HUES48 (cell line): ENCODE results near the gene TMEM178B.

ENCODE experiments used
- H3K27ac ChIP-seq: one replicate; pipeline ENCODE4 v1.7.0; 2013; ENCODE audit warnings: low read depth, low read length, inconsistent platforms
- H3K27me3 ChIP-seq: 2 replicates; pipeline ENCODE4 v1.6.1; 2013; ENCODE audit warnings: mild to moderate bottlenecking, low read length; ENCODE audit not compliant: control insufficient read depth, insufficient read depth
- H3K36me3 ChIP-seq: 2 replicates; pipeline ENCODE4 v1.6.1; 2013; ENCODE audit warnings: low read length; ENCODE audit not compliant: control insufficient read depth, insufficient read depth
- H3K4me1 ChIP-seq: 2 replicates; pipeline ENCODE4 v1.6.1; 2013; ENCODE audit warnings: mild to moderate bottlenecking, low read length; ENCODE audit not compliant: control insufficient read depth, insufficient read depth
- H3K4me3 ChIP-seq: 2 replicates; pipeline ENCODE4 v1.5.1; 2013; ENCODE audit warnings: mild to moderate bottlenecking, low read depth, low read length
- H3K9ac ChIP-seq: 2 replicates; pipeline ENCODE4 v1.6.1; 2013; ENCODE audit warnings: mild to moderate bottlenecking, low read depth, low read length, moderate library complexity
- H3K9me3 ChIP-seq: 2 replicates; pipeline ENCODE4 v1.6.1; 2013; ENCODE audit warnings: low read length; ENCODE audit not compliant: control insufficient read depth, insufficient read depth

The TMEM178B gene

GRCh38 chr7:141455723-141456122 lies 381.9 kb downstream of the TMEM178B start:
- H3K27me3 ChIP-seq, result no peaks in the 10 kb centered on the region
- H3K27ac ChIP-seq, result no peak overlapping the region
- no peak overlapping the region for H3K9ac ChIP-seq
- H3K4me1 ChIP-seq, result no peaks in the 10 kb centered on the region
- H3K9me3 ChIP-seq, result no peaks in the 10 kb centered on the region
- H3K36me3 ChIP-seq, result no peaks in the 10 kb centered on the region
- H3K4me3 ChIP-seq, result no peak overlapping the region

- H3K27ac ChIP-seq, result no peak overlapping the region
- no peaks in the 10 kb centered on the region for H3K27me3 ChIP-seq
- H3K9me3 ChIP-seq, result no peaks in the 10 kb centered on the region
- H3K4me3 ChIP-seq, result no peak overlapping the region
- H3K9ac ChIP-seq, result no peak overlapping the region
- peaks cover under 1% of the 10 kb centered on the region; the same call in 1 of the 2 replicates for H3K4me1 ChIP-seq
- H3K36me3 ChIP-seq, result no peaks in the 10 kb centered on the region
These were observed 382.4 kb downstream of the TMEM178B start for GRCh38 chr7:141456298-141456697.

- no peak overlapping the region for H3K4me3 ChIP-seq
- H3K27ac ChIP-seq, result no peak overlapping the region
- no peaks in the 10 kb centered on the region for H3K9me3 ChIP-seq
- H3K9ac ChIP-seq, result no peak overlapping the region
- H3K4me1 ChIP-seq, result peaks cover 4% of the 10 kb centered on the region; the same call in 1 of the 2 replicates
- no peaks in the 10 kb centered on the region for H3K27me3 ChIP-seq
- H3K36me3 ChIP-seq, result no peaks in the 10 kb centered on the region
These were observed 382.8 kb downstream of the TMEM178B start for GRCh38 chr7:141456711-141457110.

GRCh38 chr7:141460781-141461715 lies 387.2 kb downstream of the TMEM178B start:
- Histone ChIP-seq H3K9ac (no peak overlapping the region), H3K27ac (no peak overlapping the region), H3K36me3 (no peaks in the 10 kb centered on the region), H3K4me1 (peaks cover 4% of the 10 kb centered on the region; the same call in 1 of the 2 replicates), H3K4me3 (no peak overlapping the region), H3K27me3 (no peaks in the 10 kb centered on the region), H3K9me3 (no peaks in the 10 kb centered on the region)

GRCh38 chr7:141461924-141462323 lies 388.1 kb downstream of the TMEM178B start:
- Histone ChIP-seq H3K9ac (no peak overlapping the region), H3K27me3 (no peaks in the 10 kb centered on the region), H3K27ac (no peak overlapping the region), H3K36me3 (no peaks in the 10 kb centered on the region), H3K4me1 (peaks cover 4% of the 10 kb centered on the region; the same call in 1 of the 2 replicates), H3K4me3 (no peak overlapping the region), H3K9me3 (no peaks in the 10 kb centered on the region)

GRCh38 chr7:141462958-141463357 lies 389.1 kb downstream of the TMEM178B start:
- H3K9me3 ChIP-seq, result no peaks in the 10 kb centered on the region
- H3K27me3 ChIP-seq, result no peaks in the 10 kb centered on the region
- H3K4me3 ChIP-seq, result no peak overlapping the region
- no peaks in the 10 kb centered on the region for H3K36me3 ChIP-seq
- H3K9ac ChIP-seq, result no peak overlapping the region
- peaks cover 4% of the 10 kb centered on the region; the same call in 1 of the 2 replicates for H3K4me1 ChIP-seq
- H3K27ac ChIP-seq, result no peak overlapping the region

GRCh38 chr7:141463986-141464385 lies 390.1 kb downstream of the TMEM178B start:
- Histone ChIP-seq H3K27ac (no peak overlapping the region), H3K27me3 (no peaks in the 10 kb centered on the region), H3K4me1 (peaks cover 4% of the 10 kb centered on the region; the same call in 1 of the 2 replicates), H3K9me3 (no peaks in the 10 kb centered on the region), H3K9ac (no peak overlapping the region), H3K36me3 (no peaks in the 10 kb centered on the region), H3K4me3 (no peak overlapping the region)

GRCh38 chr7:141464551-141464950 lies 390.7 kb downstream of the TMEM178B start:
- Histone ChIP-seq H3K27ac (no peak overlapping the region), H3K27me3 (no peaks in the 10 kb centered on the region), H3K4me3 (no peak overlapping the region), H3K4me1 (peaks cover 4% of the 10 kb centered on the region; the same call in 1 of the 2 replicates), H3K9me3 (no peaks in the 10 kb centered on the region), H3K36me3 (no peaks in the 10 kb centered on the region), H3K9ac (no peak overlapping the region)

GRCh38 chr7:141466151-141466904 lies 392.5 kb downstream of the TMEM178B start:
- no peak overlapping the region for H3K4me3 ChIP-seq
- H3K4me1 ChIP-seq, result peaks cover 3% of the 10 kb centered on the region; the same call in 1 of the 2 replicates
- H3K27ac ChIP-seq, result no peak overlapping the region
- H3K9ac ChIP-seq, result no peak overlapping the region
- H3K36me3 ChIP-seq, result no peaks in the 10 kb centered on the region
- H3K9me3 ChIP-seq, result no peaks in the 10 kb centered on the region
- H3K27me3 ChIP-seq, result no peaks in the 10 kb centered on the region

- no peaks in the 10 kb centered on the region for H3K4me1 ChIP-seq
These were observed 394.5 kb downstream of the TMEM178B start for GRCh38 chr7:141468341-141468740.

GRCh38 chr7:141475679-141476078 lies 401.8 kb downstream of the TMEM178B start:
- H3K4me1 ChIP-seq, result peaks cover 3% of the 10 kb centered on the region; the same call in 1 of the 2 replicates
- no peaks in the 10 kb centered on the region for H3K27me3 ChIP-seq
- H3K9ac ChIP-seq, result no peak overlapping the region
- no peak overlapping the region for H3K4me3 ChIP-seq
- H3K9me3 ChIP-seq, result no peaks in the 10 kb centered on the region
- no peak overlapping the region for H3K27ac ChIP-seq
- H3K36me3 ChIP-seq, result no peaks in the 10 kb centered on the region

More at GRCh38 chr7:141468341-141468740, 394.5 kb downstream of the TMEM178B start:
- H3K4me3 ChIP-seq, result no peak overlapping the region
- H3K9me3 ChIP-seq, result no peaks in the 10 kb centered on the region
- H3K27me3 ChIP-seq, result no peaks in the 10 kb centered on the region
- H3K27ac ChIP-seq, result no peak overlapping the region
- H3K36me3 ChIP-seq, result no peaks in the 10 kb centered on the region
- no peak overlapping the region for H3K9ac ChIP-seq
